Neural cell (in vitro differentiated cells): ENCODE results near the gene YPEL1. TPM values are rescaled to one million over a fixed set of nuclear protein-coding genes. Genes with fewer than 3 reads are reported as not detected.

Experiments used
- H2AFZ ChIP-seq: fragments of 200-600, 300-800 bp; sonication (generic), shearing (Covaris generic); 2 replicates; pipeline ENCODE4 v1.6.0; 2014; ENCODE audit warnings: low read depth, mild to moderate bottlenecking, antibody characterized with exemption, low read length, moderate library complexity
- H3F3A ChIP-seq: fragments of 200-600 bp; shearing (Covaris generic); 2 replicates; pipeline ENCODE4 v1.6.1; 2016; ENCODE audit warnings: mild to moderate bottlenecking, moderate library complexity, mixed read lengths, antibody characterized with exemption, low read length; ENCODE audit not compliant: insufficient read depth, poor library complexity, severe bottlenecking
- H3K27ac ChIP-seq: fragments of 200-600, 300-800 bp; sonication (generic), shearing (Covaris generic); 2 replicates; pipeline ENCODE4 v1.5.1; 2014; ENCODE audit warnings: mild to moderate bottlenecking, low read length, moderate library complexity
- H3K27me3 ChIP-seq: fragments of 300-800, 200-600 bp; sonication (generic), shearing (Covaris generic); 2 replicates; pipeline ENCODE4 v1.6.0; 2014; ENCODE audit warnings: mild to moderate bottlenecking, low read depth, low read length, moderate library complexity; ENCODE audit not compliant: insufficient read depth
- H3K36me3 ChIP-seq: fragments of 300-800, 200-600 bp; sonication (generic), shearing (Covaris generic); 2 replicates; pipeline ENCODE4 v1.5.1; 2014; ENCODE audit warnings: mild to moderate bottlenecking, antibody characterized with exemption, low read length, moderate library complexity; ENCODE audit not compliant: insufficient read depth
- H3K4me2 ChIP-seq: fragments of 300-800, 200-600 bp; sonication (generic), shearing (Covaris generic); 2 replicates; pipeline ENCODE4 v1.6.0; 2014; ENCODE audit warnings: mild to moderate bottlenecking, low read length
- H3K4me3 ChIP-seq: fragments of 300-800, 200-600 bp; sonication (generic), shearing (Covaris generic); 2 replicates; pipeline ENCODE4 v1.5.1; 2014; ENCODE audit warnings: mild to moderate bottlenecking, low read length, moderate library complexity
- H3K79me2 ChIP-seq: fragments of 200-600 bp; shearing (Covaris generic); replicated peaks from 2 replicates; pipeline ENCODE4 v1.6.0; 2014; ENCODE audit warnings: mild to moderate bottlenecking, low read length, moderate library complexity; ENCODE audit not compliant: insufficient read depth
- H3K9ac ChIP-seq: fragments of 300-800, 200-600 bp; sonication (generic), shearing (Covaris generic); 2 replicates; pipeline ENCODE4 v1.6.1; 2016; ENCODE audit warnings: mild to moderate bottlenecking, low read length, mixed read lengths
- H3K9me2 ChIP-seq: fragments of 200-600 bp; shearing (Covaris generic); 2 replicates; pipeline ENCODE4 v1.6.1; 2016; ENCODE audit warnings: mild to moderate bottlenecking, low read length, mixed read lengths; ENCODE audit not compliant: insufficient read depth
- H3K9me3 ChIP-seq: fragments of 200-600, 300-800 bp; sonication (generic), shearing (Covaris generic); 2 replicates; pipeline ENCODE4 v1.6.1; 2016; ENCODE audit warnings: mild to moderate bottlenecking, mixed run types, low read length, moderate library complexity, mixed read lengths
- H4K20me1 ChIP-seq: fragments of 200-600 bp; shearing (Covaris generic); 2 replicates; pipeline ENCODE4 v1.6.1; 2016; ENCODE audit warnings: mild to moderate bottlenecking, mixed run types; ENCODE audit not compliant: insufficient read depth
- EP300 ChIP-seq: fragments of 450-650 bp; conservative IDR thresholded peaks from 2 replicates; pipeline ENCODE4 v1.6.1; 2014; ENCODE audit warnings: antibody characterized with exemption, mild to moderate bottlenecking, moderate library complexity; ENCODE audit not compliant: poor library complexity, severe bottlenecking
- EZH2 ChIP-seq: fragments of 200-600, 300-800 bp; shearing (Covaris generic), sonication (generic); IDR thresholded peaks from 2 replicates; pipeline ENCODE4 v1.6.1; 2014; ENCODE audit warnings: antibody characterized with exemption, low read length, borderline replicate concordance, mild to moderate bottlenecking; ENCODE audit not compliant: insufficient read depth, poor library complexity, severe bottlenecking
- MXI1 ChIP-seq: fragments of 450-650 bp; conservative IDR thresholded peaks from 2 replicates; pipeline ENCODE4 v1.6.1; 2014; ENCODE audit warnings: antibody characterized with exemption, mild to moderate bottlenecking; ENCODE audit not compliant: poor library complexity, severe bottlenecking
- POLR2AphosphoS5 ChIP-seq: IDR thresholded peaks from 2 replicates; pipeline ENCODE4 v1.6.1; 2012
- RAD21 ChIP-seq: fragments of 450-650 bp; conservative IDR thresholded peaks from 2 replicates; pipeline ENCODE4 v1.6.1; 2014; ENCODE audit warnings: antibody characterized with exemption, mild to moderate bottlenecking, moderate library complexity
- SMC3 ChIP-seq: fragments of 450-650 bp; conservative IDR thresholded peaks from 2 replicates; pipeline ENCODE4 v1.6.1; 2014; ENCODE audit warnings: antibody characterized with exemption, mild to moderate bottlenecking, moderate library complexity; ENCODE audit not compliant: poor library complexity
- TAF1 ChIP-seq: IDR thresholded peaks from 2 replicates; pipeline ENCODE4 v1.6.1; 2012; ENCODE audit warnings: low read depth
- polyA plus RNA-seq: library from polyadenylated mRNA; depleted of rRNA; stranded (reverse); fragments of >200 nt; gene quantifications from 2 replicates; pipeline ENCODE4 v1.2.3, GENCODE V29; 2014
- TF ChIP-seq, protein P1 (sequence below): IDR thresholded peaks from 2 replicates; pipeline ENCODE4 v1.6.1; 2012; ENCODE audit warnings: borderline replicate concordance
- TF ChIP-seq, protein P2 (sequence below): fragments of 450-650 bp; IDR thresholded peaks from 2 replicates; pipeline ENCODE4 v1.5.1; 2014; ENCODE audit warnings: antibody characterized with exemption, mild to moderate bottlenecking, moderate library complexity; ENCODE audit not compliant: poor library complexity, severe bottlenecking

Gene YPEL1
- polyA plus RNA-seq, 1 donor from 2014 or later: 38.0 TPM

DNA sequence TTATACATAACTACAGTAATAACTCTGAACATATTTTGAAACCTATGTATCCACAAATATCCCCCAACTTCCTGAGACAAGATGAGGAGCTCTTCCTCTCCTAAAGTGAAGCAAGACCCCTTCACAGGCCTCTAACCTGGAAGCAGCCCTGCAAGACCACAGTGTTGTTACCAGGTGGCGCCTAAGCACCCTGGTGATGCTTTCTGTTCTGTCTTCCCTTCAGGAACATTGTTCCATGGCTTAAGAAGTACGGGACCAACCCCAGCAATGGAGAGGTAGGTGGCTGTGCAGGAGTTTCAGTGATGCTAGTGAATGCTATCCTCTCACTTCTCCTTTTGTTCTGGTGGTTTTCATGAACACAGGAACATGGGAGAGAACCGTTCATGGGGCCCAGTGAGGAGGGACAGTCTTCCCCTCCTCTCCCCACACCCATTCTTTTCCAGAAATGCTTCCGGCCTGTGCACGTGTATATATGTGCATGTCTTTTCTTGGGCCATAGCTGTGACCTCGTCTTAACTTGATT lies 63.4 kb downstream of the YPEL1 start:
- TF ChIP-seq MXI1 (no peak), SMC3 (no peak), POLR2AphosphoS5 (no peak), EZH2 (no peak), EP300 (no peak), TAF1 (no peak), RAD21 (no peak)
- TF ChIP-seq, protein P1, sequence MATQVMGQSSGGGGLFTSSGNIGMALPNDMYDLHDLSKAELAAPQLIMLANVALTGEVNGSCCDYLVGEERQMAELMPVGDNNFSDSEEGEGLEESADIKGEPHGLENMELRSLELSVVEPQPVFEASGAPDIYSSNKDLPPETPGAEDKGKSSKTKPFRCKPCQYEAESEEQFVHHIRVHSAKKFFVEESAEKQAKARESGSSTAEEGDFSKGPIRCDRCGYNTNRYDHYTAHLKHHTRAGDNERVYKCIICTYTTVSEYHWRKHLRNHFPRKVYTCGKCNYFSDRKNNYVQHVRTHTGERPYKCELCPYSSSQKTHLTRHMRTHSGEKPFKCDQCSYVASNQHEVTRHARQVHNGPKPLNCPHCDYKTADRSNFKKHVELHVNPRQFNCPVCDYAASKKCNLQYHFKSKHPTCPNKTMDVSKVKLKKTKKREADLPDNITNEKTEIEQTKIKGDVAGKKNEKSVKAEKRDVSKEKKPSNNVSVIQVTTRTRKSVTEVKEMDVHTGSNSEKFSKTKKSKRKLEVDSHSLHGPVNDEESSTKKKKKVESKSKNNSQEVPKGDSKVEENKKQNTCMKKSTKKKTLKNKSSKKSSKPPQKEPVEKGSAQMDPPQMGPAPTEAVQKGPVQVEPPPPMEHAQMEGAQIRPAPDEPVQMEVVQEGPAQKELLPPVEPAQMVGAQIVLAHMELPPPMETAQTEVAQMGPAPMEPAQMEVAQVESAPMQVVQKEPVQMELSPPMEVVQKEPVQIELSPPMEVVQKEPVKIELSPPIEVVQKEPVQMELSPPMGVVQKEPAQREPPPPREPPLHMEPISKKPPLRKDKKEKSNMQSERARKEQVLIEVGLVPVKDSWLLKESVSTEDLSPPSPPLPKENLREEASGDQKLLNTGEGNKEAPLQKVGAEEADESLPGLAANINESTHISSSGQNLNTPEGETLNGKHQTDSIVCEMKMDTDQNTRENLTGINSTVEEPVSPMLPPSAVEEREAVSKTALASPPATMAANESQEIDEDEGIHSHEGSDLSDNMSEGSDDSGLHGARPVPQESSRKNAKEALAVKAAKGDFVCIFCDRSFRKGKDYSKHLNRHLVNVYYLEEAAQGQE: no peak
- TF ChIP-seq, protein P2, sequence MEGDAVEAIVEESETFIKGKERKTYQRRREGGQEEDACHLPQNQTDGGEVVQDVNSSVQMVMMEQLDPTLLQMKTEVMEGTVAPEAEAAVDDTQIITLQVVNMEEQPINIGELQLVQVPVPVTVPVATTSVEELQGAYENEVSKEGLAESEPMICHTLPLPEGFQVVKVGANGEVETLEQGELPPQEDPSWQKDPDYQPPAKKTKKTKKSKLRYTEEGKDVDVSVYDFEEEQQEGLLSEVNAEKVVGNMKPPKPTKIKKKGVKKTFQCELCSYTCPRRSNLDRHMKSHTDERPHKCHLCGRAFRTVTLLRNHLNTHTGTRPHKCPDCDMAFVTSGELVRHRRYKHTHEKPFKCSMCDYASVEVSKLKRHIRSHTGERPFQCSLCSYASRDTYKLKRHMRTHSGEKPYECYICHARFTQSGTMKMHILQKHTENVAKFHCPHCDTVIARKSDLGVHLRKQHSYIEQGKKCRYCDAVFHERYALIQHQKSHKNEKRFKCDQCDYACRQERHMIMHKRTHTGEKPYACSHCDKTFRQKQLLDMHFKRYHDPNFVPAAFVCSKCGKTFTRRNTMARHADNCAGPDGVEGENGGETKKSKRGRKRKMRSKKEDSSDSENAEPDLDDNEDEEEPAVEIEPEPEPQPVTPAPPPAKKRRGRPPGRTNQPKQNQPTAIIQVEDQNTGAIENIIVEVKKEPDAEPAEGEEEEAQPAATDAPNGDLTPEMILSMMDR: no peak
- no peaks in the 10 kb centered on the region for H3F3A ChIP-seq
- no peaks in the 10 kb centered on the region for H3K9me3 ChIP-seq
- H2AFZ ChIP-seq: no peak overlapping the region
- no peaks in the 10 kb centered on the region for H3K9me2 ChIP-seq
- no peak overlapping the region for H3K9ac ChIP-seq
- H3K79me2 ChIP-seq: no peaks in the 10 kb centered on the region
- no peak overlapping the region for H3K27ac ChIP-seq
- H3K4me3 ChIP-seq: no peak overlapping the region
- H4K20me1 ChIP-seq: no peaks in the 10 kb centered on the region
- peaks cover 6% of the 10 kb centered on the region for H3K36me3 ChIP-seq
- no peak overlapping the region for H3K4me2 ChIP-seq
- H3K27me3 ChIP-seq: no peaks in the 10 kb centered on the region

DNA sequence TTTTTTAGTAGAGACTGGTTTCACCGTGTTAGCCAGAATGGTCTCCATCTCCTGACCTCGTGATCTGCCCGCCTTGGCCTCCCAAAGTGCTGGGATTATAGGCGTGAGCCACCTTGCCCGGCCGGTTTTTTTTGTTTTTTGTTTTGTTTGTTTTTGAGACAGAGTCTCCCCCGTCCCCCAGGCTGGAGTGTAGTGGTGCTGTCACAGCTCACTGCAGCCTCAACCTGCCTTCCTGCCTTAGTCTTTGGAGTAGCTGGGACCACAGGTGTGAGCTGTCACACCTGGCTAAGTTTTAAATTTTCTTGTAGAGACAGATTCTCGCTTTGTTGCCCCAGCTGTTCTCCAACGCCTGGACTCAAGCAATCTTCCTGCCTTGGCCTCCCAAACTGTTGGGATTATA lies 66.6 kb downstream of the YPEL1 start:
- no peak for TF ChIP-seq MXI1
- no peak for TF ChIP-seq EP300
- TF ChIP-seq SMC3: no peak
- TF ChIP-seq, protein P1: no peak
- TF ChIP-seq, protein P2: no peak
- TF ChIP-seq RAD21: no peak
- no peak for TF ChIP-seq POLR2AphosphoS5
- TF ChIP-seq EZH2: no peak
- no peak for TF ChIP-seq TAF1
- H3K9me3 ChIP-seq: no peaks in the 10 kb centered on the region
- no peak overlapping the region for H3K4me2 ChIP-seq
- no peak overlapping the region for H2AFZ ChIP-seq
- no peaks in the 10 kb centered on the region for H3K9me2 ChIP-seq
- peaks cover 4% of the 10 kb centered on the region for H3K79me2 ChIP-seq
- no peaks in the 10 kb centered on the region for H4K20me1 ChIP-seq
- H3K27ac ChIP-seq: no peak overlapping the region
- H3K36me3 ChIP-seq: peaks cover 6% of the 10 kb centered on the region
- H3K4me3 ChIP-seq: no peak overlapping the region
- no peaks in the 10 kb centered on the region for H3F3A ChIP-seq
- H3K9ac ChIP-seq: no peak overlapping the region
- H3K27me3 ChIP-seq: no peaks in the 10 kb centered on the region
